RPMI8226 (cell line): ENCODE measurements around the gene AKAP13.
"Not testable (repeated sequence)": the region's sequence is repeated elsewhere in the genome, so short reads cannot be mapped to it uniquely, and the experiment has no call there.

Experiments
- DNase-seq: peaks from one replicate; pipeline ENCODE4 v3.0.0-alpha.2; 2015

Gene AKAP13

DNA sequence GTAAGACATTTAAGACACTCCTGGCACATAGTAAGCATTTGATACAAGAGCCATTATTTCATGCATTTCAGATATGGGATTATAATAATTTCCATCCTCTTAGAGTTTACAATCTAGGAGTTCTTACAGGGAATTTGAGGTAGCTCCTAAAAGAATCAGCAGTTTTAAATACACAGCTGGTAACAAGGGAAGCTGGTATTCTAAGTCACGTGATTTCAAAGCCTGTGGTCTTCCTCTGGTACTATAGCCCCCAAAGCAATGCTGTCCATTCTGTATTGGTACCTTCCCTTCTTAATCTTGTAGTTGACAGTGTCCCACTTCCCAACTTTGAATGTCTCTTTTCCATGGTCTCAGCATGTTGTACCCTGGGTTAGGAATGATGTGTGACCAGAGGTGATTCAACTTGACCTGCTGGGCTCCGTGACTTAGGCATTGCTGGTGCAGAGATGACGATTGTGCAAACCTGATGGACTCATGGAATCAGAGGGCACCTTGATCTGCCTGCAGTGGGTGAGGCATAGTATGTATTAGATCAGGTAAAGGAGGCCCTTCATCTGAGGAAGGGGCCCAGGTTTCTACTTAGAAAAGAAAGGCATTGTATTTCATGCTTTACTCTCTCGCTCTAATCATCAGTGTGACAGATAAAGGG lies 122.9 kb downstream of the AKAP13 start:
- DNase-seq = no peak

DNA sequence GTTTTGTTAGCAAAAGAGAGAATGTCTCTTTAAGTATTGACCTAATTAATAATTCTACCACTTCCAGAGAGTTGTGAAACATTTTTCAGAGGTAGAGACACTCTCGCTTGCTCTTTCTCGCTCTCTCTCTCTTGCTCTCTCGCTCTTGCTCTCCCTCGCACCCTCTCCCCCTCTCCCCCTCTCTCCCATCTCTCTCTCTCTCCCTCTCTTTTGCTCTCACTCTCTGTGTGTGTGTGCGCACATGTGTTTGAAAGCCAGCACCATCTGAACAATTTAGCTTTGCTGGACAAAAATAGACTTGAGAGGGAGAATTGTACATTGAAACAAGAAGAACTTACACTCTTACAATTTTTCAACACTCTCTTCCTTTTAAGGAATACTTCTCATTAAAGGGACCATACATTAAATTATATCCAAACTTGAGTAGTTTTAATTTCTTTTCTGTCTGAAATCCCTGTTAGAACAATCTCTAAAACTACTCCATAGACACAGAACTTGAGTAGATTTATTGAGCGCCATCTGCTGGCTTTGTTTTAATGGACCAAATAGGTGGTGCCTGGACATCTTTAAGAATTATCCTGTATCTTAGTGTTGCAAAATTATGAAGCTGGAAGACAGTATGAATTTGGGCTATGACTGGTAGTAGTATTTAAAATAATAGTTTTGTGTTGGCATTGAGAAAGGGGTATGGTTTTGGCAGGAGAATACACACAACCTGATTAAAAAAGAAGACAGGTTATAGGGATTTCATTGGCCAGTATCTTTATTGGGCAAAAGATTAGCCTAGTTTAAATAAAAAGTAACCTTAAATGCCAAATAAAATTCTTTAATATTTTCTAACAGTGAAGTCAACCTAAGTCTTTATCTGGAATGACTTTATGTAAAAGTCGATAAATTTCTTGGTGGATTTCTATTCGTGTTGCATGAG lies 124.6 kb downstream of the AKAP13 start:
- peak; percentile 57 for DNase-seq

DNA sequence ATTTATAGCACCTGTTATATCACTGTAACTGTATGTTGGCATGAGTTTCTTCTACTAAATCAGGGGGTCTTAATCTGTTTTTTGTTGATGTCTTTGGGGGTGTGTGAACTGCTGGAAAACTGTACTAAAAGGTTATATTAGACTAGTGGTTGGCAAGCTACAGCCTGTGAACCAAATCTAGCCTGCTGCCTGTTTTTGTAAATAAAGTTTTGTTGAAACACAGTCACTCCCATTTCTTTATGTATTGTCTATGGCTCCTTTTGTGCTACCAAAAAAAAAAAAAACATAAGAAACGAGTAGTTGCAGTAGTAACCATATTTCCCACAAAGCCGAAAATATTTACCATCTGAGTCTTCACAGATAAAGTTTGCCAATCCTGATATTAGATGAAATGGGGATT lies 126.7 kb downstream of the AKAP13 start:
- no peak for DNase-seq

DNA sequence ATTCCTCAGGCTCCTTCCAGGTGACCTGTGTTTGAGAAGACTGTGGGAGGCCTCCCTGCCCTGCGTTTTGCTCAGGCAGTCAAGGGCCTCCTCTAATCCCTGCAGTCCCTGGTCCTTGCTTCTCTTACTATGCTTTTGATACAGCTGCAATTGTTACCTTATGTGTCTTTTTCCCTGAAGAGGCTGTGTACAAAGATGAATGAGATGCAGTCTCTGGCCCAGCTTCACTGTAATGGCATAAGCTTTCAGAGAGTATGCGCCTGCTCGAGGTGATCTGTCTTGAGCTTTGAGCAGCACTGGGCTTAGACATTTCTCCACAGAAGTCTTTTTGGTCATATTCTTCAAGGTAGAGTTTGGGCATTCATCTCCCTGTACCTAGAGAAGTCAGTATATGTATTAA lies 129.6 kb downstream of the AKAP13 start:
- no peak for DNase-seq

- DNase-seq = no peak
Observed at GRCh38 chr15:85514413-85514812, 134.0 kb downstream of the AKAP13 start.

GRCh38 chr15:85515212-85515611 lies 134.8 kb downstream of the AKAP13 start:
- DNase-seq = no peak

DNA sequence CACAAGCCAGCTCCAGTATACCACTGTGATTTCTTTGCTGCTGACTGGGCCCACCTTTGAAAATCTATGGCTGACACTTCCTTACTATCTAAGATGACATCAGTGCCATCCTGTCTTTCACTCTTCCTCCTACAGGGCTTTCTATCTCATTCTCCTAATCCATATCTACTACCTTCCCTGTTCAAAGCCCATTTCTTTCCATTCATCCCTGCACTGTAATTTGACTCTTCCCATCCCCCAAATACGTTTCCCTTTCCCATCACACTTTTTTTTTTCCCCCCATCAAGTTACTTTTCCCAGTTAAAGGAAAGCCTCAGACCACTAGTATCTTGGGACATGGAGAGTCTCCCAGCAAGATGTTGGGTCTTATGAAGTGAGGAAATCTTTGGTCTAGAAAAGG lies 136.7 kb downstream of the AKAP13 start:
- no peak for DNase-seq

GRCh38 chr15:85518979-85519761 lies 138.8 kb downstream of the AKAP13 start:
- no peak for DNase-seq

GRCh38 chr15:85520650-85521049 lies 140.2 kb downstream of the AKAP13 start:
- DNase-seq = no peak

GRCh38 chr15:85523530-85523929 lies 143.1 kb downstream of the AKAP13 start:
- DNase-seq = no peak

DNA sequence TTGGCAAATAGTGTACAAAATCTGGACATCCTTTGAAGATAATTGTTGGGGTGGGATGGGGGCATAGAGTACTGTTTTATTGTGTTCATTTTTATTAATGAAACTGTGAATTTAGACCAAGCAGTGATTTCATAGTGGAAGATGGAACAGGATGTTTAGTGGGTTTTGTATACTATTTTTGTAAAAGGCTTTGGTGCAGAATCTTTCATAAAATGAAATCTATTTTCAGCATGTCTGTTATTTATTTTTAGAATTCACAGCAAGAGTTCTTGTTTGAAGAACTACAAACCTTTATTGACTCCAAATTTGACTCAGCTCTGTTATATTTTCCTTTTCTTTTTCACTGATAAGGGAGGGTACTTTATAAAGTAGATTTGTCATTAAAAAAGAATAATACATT lies 145.4 kb downstream of the AKAP13 start:
- no peak for DNase-seq

DNA sequence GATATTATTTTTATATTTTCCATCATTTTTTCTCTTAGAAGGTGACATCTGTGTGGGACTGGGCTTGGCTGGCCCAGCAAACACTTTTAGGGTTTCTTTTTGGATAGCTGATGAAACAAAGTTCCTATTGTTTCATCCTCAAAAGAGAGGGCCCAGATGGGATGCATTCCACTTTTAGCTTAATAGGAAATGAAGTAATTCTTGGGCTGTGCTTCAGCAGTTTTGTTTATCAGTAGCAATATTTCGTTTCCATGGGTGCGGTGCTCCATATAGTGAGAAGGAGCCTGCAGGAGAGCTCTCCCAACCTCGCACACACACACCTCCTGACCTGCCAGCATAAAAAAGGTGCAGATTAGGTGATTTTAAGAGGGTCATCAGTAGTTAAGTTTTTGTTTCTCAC lies 147.5 kb downstream of the AKAP13 start:
- DNase-seq = no peak

DNA sequence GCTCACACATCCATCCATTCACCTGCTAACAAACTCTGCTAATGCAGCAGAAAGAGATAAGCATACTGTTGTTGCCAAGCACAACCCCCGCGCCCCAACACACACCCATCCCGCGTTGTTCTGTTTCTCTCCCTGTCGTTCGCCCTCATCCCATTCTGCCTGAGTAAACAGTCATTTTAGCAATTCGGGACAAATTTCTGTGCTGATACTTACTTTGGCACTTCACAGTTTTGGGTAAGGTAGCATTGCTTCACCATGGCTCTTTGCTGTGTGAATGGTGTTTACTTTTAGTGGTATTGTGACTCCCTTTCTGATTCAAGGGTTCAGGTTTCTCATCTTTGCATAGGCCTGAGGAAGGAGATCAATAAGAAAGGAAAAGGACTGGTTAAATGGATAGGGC lies 149.7 kb downstream of the AKAP13 start:
- DNase-seq = no peak

DNA sequence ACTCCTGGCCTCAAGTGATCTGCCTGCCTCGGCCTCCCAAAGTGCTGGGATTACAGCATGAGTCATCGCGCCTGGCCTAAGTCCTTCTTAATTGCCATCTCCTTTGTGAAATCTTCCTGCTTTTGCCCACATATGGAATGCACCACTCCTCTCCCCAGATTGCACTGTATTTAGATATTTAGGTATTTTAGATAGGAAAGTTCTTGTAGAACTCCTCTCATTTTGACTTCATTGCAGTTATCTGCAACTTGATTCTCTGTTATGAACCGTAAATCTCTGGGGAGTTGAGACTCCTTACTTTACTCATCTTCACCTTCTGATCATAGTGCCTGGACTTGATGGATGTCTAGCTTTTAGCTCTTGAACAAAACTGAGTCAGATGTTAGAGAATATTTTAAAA lies 150.7 kb downstream of the AKAP13 start:
- no peak for DNase-seq

- DNase-seq = no peak
Observed at GRCh38 chr15:85532689-85533088, 152.3 kb downstream of the AKAP13 start.

DNA sequence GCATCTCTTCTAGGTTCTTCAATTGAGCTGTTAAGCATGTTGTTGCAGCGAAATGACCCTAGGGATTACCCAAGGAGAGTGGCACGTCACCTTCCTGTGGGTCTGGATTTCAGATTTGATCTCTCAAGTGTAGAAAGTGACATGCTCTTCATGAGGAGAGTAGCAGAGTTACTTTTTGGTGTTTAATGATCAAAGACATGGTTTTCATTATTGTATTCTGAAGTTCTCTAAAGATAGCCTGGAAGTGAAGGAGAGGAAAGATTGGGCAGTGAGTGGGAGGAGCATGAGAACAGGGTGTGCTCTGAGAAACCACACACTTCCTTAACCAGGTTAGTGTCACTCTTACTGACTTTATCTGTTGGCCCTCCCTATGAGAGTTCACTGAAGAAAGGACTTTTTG lies 153.6 kb downstream of the AKAP13 start:
- DNase-seq = no peak

- not testable (repeated sequence) for DNase-seq
Observed at GRCh38 chr15:85535533-85536330, 155.3 kb downstream of the AKAP13 start.

DNA sequence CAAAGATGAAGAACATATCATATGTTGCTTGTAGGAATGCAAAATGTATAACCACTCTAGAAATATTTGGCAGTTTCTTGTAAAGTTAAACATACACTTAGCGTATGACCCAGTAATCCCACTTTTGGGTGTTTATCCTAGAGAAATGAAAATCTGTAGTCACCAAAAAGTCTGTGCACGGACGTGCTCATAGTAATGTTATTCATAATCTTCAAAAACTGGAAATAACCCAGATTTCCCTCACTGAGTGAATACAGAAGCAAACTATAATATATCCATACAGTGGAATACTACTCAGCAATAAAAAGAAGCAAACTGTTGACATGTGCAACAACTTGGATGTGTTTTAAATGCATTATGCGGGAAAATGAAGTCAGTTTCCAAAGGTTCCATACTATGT lies 155.9 kb downstream of the AKAP13 start:
- no peak for DNase-seq

- DNase-seq = no peak
Observed at GRCh38 chr15:85539491-85539890, 159.1 kb downstream of the AKAP13 start.

GRCh38 chr15:85540085-85540797 lies 159.8 kb downstream of the AKAP13 start:
- no peak for DNase-seq

DNA sequence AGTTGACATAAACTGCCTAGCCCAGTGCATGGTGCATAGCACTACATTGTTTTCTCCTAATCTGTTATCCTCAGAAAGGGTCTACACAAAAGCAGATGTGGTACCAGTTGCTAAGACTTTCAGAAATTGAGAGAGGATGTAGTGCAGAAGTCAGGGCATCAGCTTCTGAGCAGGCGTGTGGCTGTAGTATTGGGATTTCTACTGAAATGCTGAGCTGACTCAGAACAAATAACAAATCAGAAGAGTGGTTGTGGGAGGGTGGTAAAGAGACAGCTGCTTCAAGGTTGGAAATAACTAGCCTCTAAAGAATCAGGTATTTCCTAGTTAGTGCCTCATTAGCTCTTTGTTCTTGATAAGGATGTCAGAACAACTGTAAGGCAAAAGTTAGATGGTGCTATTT lies 161.3 kb downstream of the AKAP13 start:
- DNase-seq = no peak

- no peak for DNase-seq
Observed at GRCh38 chr15:85542488-85542887, 162.1 kb downstream of the AKAP13 start.
